Endodermal cell (in vitro differentiated cells): ENCODE results near the gene SPDYE6. TPM values are rescaled to one million over a fixed set of nuclear protein-coding genes. Genes with fewer than 3 reads are reported as not detected.
"Not testable (repeated sequence)": the region's sequence is repeated elsewhere in the genome, so short reads cannot be mapped to it uniquely, and the experiment has no call there.

Experiments
- DNase-seq: peaks from one replicate; pipeline ENCODE4 v3.0.0-alpha.2; 2017
- H3K27ac ChIP-seq: 2 replicates; pipeline ENCODE4 v1.5.1; 2013; ENCODE audit warnings: mild to moderate bottlenecking, low read depth, low read length, moderate library complexity
- H3K27me3 ChIP-seq: 2 replicates; pipeline ENCODE4 v1.6.1; 2013; ENCODE audit warnings: mild to moderate bottlenecking, low read length, moderate library complexity; ENCODE audit not compliant: insufficient read depth, control insufficient read depth, poor library complexity, severe bottlenecking
- H3K36me3 ChIP-seq: 2 replicates; pipeline ENCODE4 v1.7.0; 2013; ENCODE audit warnings: mild to moderate bottlenecking, low read length, moderate library complexity; ENCODE audit not compliant: control insufficient read depth, insufficient read depth
- H3K4me1 ChIP-seq: one replicate; pipeline ENCODE4 v1.7.0; 2013; ENCODE audit warnings: low read length; ENCODE audit not compliant: control insufficient read depth, insufficient read depth
- H3K4me3 ChIP-seq: 2 replicates; pipeline ENCODE4 v1.5.1; 2013; ENCODE audit warnings: mild to moderate bottlenecking, low read length, moderate library complexity
- H3K9ac ChIP-seq: 2 replicates; pipeline ENCODE4 v1.6.1; 2013; ENCODE audit warnings: mild to moderate bottlenecking, low read length, moderate library complexity; ENCODE audit not compliant: poor library complexity, severe bottlenecking; ENCODE audit errors: extremely low read depth
- H3K9me3 ChIP-seq: 2 replicates; pipeline ENCODE4 v1.6.1; 2013; ENCODE audit warnings: mild to moderate bottlenecking, low read length, moderate library complexity; ENCODE audit not compliant: control insufficient read depth
- H3K27ac Mint-ChIP-seq: 2 replicates; pipeline ENCODE4 v1.8.0; 2020; ENCODE audit warnings: mixed read lengths
- H3K27me3 Mint-ChIP-seq: 2 replicates; pipeline ENCODE4 v1.8.0; 2021; ENCODE audit warnings: mild to moderate bottlenecking, mixed read lengths; ENCODE audit not compliant: insufficient read depth
- H3K36me3 Mint-ChIP-seq: 2 replicates; pipeline ENCODE4 v1.8.0; 2020; ENCODE audit warnings: low read depth, mixed read lengths
- H3K4me1 Mint-ChIP-seq: 2 replicates; pipeline ENCODE4 v1.8.0; 2020; ENCODE audit warnings: mixed read lengths
- H3K4me3 Mint-ChIP-seq: 2 replicates; pipeline ENCODE4 v1.8.0; 2020; ENCODE audit warnings: mild to moderate bottlenecking, moderate library complexity, mixed read lengths
- H3K9me3 Mint-ChIP-seq: 2 replicates; pipeline ENCODE4 v1.8.0; 2020; ENCODE audit warnings: mild to moderate bottlenecking, mixed read lengths
- CTCF ChIP-seq: fragments of 200-600 bp; sonication (generic); conservative IDR thresholded peaks from 2 replicates; pipeline ENCODE4 v1.5.0; 2021; ENCODE audit warnings: antibody characterized with exemption, mild to moderate bottlenecking
- WGBS, 2 experiments: methylation state at CpG; one replicate each; pipeline versions ENCODE4 v1.1.5 to v1.1.7; 2013; ENCODE audit warnings: missing lambda C conversion rate in 2 of 2, mixed read lengths in 1 of 2; ENCODE audit not compliant: insufficient coverage in 1 of 2, insufficient read length in 1 of 2; 5-methylcytosine and 5-hydroxymethylcytosine counted together
- total RNA-seq, 2 donors: library from RNA; stranded (reverse); fragmentation: NEBNext Ultra II Directional in 1 of 2; extraction: Animal tissue kit (Norgen Biotek cat#: 25700) in 1 of 2; gene quantifications; 2 replicates in 1 of 2; 3 replicates in 1 of 2; pipeline ENCODE4 v1.2.1, GENCODE V29; 2021

SPDYE6 gene
- total RNA-seq, 2 donors from 2014 or later = not detected

- no peaks in the 10 kb centered on the region for H3K27me3 ChIP-seq
- no peak overlapping the region for H3K4me3 ChIP-seq
- TF ChIP-seq CTCF = no peak
- Mint-ChIP-seq H3K4me1 (peaks cover 4% of the 10 kb centered on the region), H3K36me3 (no peaks in the 10 kb centered on the region), H3K9me3 (no peaks in the 10 kb centered on the region), H3K27ac (no peak overlapping the region), H3K4me3 (no peak overlapping the region), H3K27me3 (peaks cover 21% of the 10 kb centered on the region)
- H3K9ac ChIP-seq = no peak overlapping the region
- no peaks in the 10 kb centered on the region for H3K9me3 ChIP-seq
- DNase-seq = no peak
- H3K27ac ChIP-seq = peak overlapping the region; percentile 10
- 90 to 92% methylated on average over 12 to 13 of the region's 13 CpGs for WGBS, 2 experiments
- H3K4me1 ChIP-seq = no peaks in the 10 kb centered on the region
- no peaks in the 10 kb centered on the region for H3K36me3 ChIP-seq
Observed at GRCh38 chr7:102303669-102304422, 52.4 kb downstream of the SPDYE6 start.

- no peak overlapping the region for H3K27ac ChIP-seq
- WGBS, 2 experiments = 90 to 97% methylated on average over 3 to 6 of the region's 6 CpGs
Observed at GRCh38 chr7:102302025-102302424, 54.2 kb downstream of the SPDYE6 start.

GRCh38 chr7:102301367-102301766, 54.9 kb downstream of the SPDYE6 start:
- H3K4me1 Mint-ChIP-seq, DNase-seq, H3K9me3 Mint-ChIP-seq, H3K4me1 ChIP-seq, H3K36me3 ChIP-seq, H3K27me3 ChIP-seq, H3K27ac ChIP-seq, H3K9ac ChIP-seq, H3K27ac Mint-ChIP-seq, H3K4me3 Mint-ChIP-seq, H3K4me3 ChIP-seq, H3K36me3 Mint-ChIP-seq, H3K9me3 ChIP-seq: not testable (repeated sequence)
- 96 to 98% methylated on average over 4 to 13 of the region's 14 CpGs for WGBS, 2 experiments
- H3K27me3 Mint-ChIP-seq = peaks cover 25% of the 10 kb centered on the region

More at GRCh38 chr7:102302025-102302424, 54.2 kb downstream of the SPDYE6 start:
- peaks cover 25% of the 10 kb centered on the region for H3K27me3 Mint-ChIP-seq
- Histone ChIP-seq H3K36me3 (no peaks in the 10 kb centered on the region), H3K9ac (no peak overlapping the region), H3K4me3 (no peak overlapping the region), H3K4me1 (no peaks in the 10 kb centered on the region), H3K27me3 (no peaks in the 10 kb centered on the region), H3K9me3 (no peaks in the 10 kb centered on the region)
- no peak for TF ChIP-seq CTCF
- no peaks in the 10 kb centered on the region for H3K36me3 Mint-ChIP-seq
- DNase-seq = no peak
- no peaks in the 10 kb centered on the region for H3K9me3 Mint-ChIP-seq
- no peaks in the 10 kb centered on the region for H3K4me1 Mint-ChIP-seq
- H3K4me3 Mint-ChIP-seq = no peak overlapping the region
- H3K27ac Mint-ChIP-seq = no peak overlapping the region
